Measurements from ENCODE around the gene SETSIP.
A peak's percentile ranks its signal among the peaks of the same experiment; 100 is the strongest.

Gene SETSIP

DNA sequence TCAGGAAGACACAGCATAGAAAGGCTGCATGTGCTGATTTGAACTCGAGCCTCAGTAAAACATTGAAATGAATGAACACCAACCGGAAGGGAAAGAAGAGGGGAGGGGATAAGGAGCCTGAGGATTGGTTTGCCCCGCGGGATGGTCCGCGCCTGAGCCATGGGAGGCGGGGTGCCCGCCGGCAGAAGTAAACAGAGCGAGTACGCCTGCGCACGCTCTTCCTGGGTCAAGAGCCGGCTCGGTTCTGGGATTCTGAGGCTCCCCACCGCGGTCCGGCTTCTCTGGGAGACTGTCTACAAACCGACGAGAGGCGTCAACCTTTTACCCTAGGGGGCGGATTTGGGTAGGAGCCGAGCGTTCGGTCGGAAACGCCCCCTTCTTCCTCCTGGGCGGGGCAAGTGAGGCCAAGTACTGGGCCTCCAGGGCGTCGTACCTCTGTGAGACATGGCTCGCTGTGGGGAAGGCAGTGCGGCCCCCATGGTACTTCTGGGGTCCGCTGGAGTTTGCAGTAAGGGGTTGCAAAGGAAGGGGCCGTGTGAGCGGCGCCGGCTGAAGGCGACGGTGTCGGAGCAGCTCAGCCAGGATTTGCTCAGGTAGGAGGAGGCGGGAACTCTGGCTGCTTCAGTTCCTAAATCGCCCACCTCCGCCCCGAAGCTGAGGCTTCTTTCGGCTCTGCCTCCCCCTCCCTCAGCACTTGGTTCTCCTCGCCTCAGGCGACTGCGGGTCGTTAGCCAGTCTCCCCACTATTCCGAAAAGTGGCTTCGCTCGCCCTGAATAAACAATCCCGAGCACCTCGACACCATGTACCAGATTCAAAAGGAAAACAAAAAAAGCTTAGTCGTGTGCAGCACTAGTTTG is 5.1 kb upstream of the SETSIP start, which contains the start of gene BTBD8 (continued):
- TF ChIP-seq MYNN (tag by site-specific recombination; IDR thresholded peaks at IDR 0.05; ENCODE audit: borderline replicate concordance), result no peak
- peak; percentile 88 for TF ChIP-seq ZNF335 (tag by site-specific recombination; conservative IDR thresholded peaks at IDR 0.05)
- TF ChIP-seq, protein P1, sequence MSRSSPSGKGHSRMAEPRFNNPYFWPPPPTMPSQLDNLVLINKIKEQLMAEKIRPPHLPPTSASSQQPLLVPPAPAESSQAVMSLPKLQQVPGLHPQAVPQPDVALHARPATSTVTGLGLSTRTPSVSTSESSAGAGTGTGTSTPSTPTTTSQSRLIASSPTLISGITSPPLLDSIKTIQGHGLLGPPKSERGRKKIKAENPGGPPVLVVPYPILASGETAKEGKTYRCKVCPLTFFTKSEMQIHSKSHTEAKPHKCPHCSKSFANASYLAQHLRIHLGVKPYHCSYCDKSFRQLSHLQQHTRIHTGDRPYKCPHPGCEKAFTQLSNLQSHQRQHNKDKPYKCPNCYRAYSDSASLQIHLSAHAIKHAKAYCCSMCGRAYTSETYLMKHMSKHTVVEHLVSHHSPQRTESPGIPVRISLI (tag by site-specific recombination; IDR thresholded peaks at IDR 0.05), result no peak
- no peak for TF ChIP-seq ZNF248 (tag by site-specific recombination; IDR thresholded peaks at IDR 0.05)
- no peak for TF ChIP-seq BCL11A (tag by site-specific recombination; IDR thresholded peaks at IDR 0.05; ENCODE audit: low read depth)
- TF ChIP-seq ZNF274 (IDR thresholded peaks at IDR 0.05; ENCODE audit: low read length), result no peak
- TF ChIP-seq ZNF274 (tag by site-specific recombination; IDR thresholded peaks at IDR 0.05; ENCODE audit: borderline replicate concordance), result no peak
- TF ChIP-seq, protein P2, sequence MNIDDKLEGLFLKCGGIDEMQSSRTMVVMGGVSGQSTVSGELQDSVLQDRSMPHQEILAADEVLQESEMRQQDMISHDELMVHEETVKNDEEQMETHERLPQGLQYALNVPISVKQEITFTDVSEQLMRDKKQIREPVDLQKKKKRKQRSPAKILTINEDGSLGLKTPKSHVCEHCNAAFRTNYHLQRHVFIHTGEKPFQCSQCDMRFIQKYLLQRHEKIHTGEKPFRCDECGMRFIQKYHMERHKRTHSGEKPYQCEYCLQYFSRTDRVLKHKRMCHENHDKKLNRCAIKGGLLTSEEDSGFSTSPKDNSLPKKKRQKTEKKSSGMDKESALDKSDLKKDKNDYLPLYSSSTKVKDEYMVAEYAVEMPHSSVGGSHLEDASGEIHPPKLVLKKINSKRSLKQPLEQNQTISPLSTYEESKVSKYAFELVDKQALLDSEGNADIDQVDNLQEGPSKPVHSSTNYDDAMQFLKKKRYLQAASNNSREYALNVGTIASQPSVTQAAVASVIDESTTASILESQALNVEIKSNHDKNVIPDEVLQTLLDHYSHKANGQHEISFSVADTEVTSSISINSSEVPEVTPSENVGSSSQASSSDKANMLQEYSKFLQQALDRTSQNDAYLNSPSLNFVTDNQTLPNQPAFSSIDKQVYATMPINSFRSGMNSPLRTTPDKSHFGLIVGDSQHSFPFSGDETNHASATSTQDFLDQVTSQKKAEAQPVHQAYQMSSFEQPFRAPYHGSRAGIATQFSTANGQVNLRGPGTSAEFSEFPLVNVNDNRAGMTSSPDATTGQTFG (tag by site-specific recombination; IDR thresholded peaks at IDR 0.05; ENCODE audit: borderline replicate concordance), result no peak
- no peak for TF ChIP-seq SALL2 (tag by site-specific recombination; IDR thresholded peaks at IDR 0.05; ENCODE audit: borderline replicate concordance)
- no peak for TF ChIP-seq ZNF677 (tag by site-specific recombination; IDR thresholded peaks at IDR 0.05)
- TF ChIP-seq ZBTB20 (tag by site-specific recombination; IDR thresholded peaks at IDR 0.05), result peak; percentile 73; the same call in 1 of the 2 replicates
- TF ChIP-seq, protein P3, sequence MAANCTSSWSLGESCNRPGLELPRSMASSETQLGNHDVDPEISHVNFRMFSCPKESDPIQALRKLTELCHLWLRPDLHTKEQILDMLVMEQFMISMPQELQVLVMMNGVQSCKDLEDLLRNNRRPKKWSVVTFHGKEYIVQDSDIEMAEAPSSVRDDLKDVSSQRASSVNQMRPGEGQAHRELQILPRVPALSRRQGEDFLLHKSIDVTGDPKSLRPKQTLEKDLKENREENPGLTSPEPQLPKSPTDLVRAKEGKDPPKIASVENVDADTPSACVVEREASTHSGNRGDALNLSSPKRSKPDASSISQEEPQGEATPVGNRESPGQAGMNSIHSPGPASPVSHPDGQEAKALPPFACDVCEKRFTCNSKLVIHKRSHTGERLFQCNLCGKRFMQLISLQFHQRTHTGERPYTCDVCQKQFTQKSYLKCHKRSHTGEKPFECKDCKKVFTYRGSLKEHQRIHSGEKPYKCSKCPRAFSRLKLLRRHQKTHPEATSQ (tag by site-specific recombination; IDR thresholded peaks at IDR 0.05), result no peak
- TF ChIP-seq ZNF670 (tag by site-specific recombination; IDR thresholded peaks at IDR 0.05; ENCODE audit: low read depth), result no peak
- TF ChIP-seq ZNF140 (tag by site-specific recombination; IDR thresholded peaks at IDR 0.05), result no peak
- TF ChIP-seq SCRT1 (tag by site-specific recombination; IDR thresholded peaks at IDR 0.05; ENCODE audit: borderline replicate concordance), result no peak
- peak; percentile 54 for TF ChIP-seq ZEB2 (tag by site-specific recombination; IDR thresholded peaks at IDR 0.05)
- TF ChIP-seq, protein P4, sequence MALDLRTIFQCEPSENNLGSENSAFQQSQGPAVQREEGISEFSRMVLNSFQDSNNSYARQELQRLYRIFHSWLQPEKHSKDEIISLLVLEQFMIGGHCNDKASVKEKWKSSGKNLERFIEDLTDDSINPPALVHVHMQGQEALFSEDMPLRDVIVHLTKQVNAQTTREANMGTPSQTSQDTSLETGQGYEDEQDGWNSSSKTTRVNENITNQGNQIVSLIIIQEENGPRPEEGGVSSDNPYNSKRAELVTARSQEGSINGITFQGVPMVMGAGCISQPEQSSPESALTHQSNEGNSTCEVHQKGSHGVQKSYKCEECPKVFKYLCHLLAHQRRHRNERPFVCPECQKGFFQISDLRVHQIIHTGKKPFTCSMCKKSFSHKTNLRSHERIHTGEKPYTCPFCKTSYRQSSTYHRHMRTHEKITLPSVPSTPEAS (tag by site-specific recombination; IDR thresholded peaks at IDR 0.05), result no peak
- no peak for TF ChIP-seq ZNF138 (tag by site-specific recombination; IDR thresholded peaks at IDR 0.05; ENCODE audit: borderline replicate concordance)
- TF ChIP-seq PRDM1 (tag by site-specific recombination; IDR thresholded peaks at IDR 0.05), result no peak
- TF ChIP-seq ZNF366 (tag by site-specific recombination; conservative IDR thresholded peaks at IDR 0.05), result peak; percentile 79
- TF ChIP-seq, protein P5, sequence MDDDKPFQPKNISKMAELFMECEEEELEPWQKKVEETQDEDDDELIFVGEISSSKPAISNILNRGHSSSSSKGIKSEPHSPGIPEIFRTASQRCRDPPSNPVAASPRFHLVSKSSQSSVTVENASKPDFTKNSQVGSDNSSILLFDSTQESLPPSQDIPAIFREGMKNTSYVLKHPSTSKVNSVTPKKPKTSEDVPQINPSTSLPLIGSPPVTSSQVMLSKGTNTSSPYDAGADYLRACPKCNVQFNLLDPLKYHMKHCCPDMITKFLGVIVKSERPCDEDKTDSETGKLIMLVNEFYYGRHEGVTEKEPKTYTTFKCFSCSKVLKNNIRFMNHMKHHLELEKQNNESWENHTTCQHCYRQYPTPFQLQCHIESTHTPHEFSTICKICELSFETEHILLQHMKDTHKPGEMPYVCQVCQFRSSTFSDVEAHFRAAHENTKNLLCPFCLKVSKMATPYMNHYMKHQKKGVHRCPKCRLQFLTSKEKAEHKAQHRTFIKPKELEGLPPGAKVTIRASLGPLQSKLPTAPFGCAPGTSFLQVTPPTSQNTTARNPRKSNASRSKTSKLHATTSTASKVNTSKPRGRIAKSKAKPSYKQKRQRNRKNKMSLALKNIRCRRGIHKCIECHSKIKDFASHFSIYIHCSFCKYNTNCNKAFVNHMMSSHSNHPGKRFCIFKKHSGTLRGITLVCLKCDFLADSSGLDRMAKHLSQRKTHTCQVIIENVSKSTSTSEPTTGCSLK (tag by site-specific recombination; IDR thresholded peaks at IDR 0.05), result no peak
- TF ChIP-seq, protein P6, sequence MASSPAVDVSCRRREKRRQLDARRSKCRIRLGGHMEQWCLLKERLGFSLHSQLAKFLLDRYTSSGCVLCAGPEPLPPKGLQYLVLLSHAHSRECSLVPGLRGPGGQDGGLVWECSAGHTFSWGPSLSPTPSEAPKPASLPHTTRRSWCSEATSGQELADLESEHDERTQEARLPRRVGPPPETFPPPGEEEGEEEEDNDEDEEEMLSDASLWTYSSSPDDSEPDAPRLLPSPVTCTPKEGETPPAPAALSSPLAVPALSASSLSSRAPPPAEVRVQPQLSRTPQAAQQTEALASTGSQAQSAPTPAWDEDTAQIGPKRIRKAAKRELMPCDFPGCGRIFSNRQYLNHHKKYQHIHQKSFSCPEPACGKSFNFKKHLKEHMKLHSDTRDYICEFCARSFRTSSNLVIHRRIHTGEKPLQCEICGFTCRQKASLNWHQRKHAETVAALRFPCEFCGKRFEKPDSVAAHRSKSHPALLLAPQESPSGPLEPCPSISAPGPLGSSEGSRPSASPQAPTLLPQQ (tag by site-specific recombination; IDR thresholded peaks at IDR 0.05), result peak; percentile 37
- no peak for TF ChIP-seq ZBTB21 (tag by site-specific recombination; IDR thresholded peaks at IDR 0.05)
- TF ChIP-seq ZNF266 (tag by site-specific recombination; IDR thresholded peaks at IDR 0.05; ENCODE audit: low read depth), result no peak
- TF ChIP-seq ZNF626 (tag by site-specific recombination; IDR thresholded peaks at IDR 0.05), result no peak
- TF ChIP-seq GLI4 (tag by site-specific recombination; IDR thresholded peaks at IDR 0.05), result no peak
- TF ChIP-seq, protein P7, sequence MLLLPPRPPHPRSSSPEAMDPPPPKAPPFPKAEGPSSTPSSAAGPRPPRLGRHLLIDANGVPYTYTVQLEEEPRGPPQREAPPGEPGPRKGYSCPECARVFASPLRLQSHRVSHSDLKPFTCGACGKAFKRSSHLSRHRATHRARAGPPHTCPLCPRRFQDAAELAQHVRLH (tag by site-specific recombination; IDR thresholded peaks at IDR 0.05), result no peak; the same call in 1 of the 2 replicates
- TF ChIP-seq ZNF133 (tag by site-specific recombination; IDR thresholded peaks at IDR 0.05), result no peak
- no peak for TF ChIP-seq ZNF610 (tag by site-specific recombination; IDR thresholded peaks at IDR 0.05; ENCODE audit: borderline replicate concordance)
- no peak for TF ChIP-seq HOXA7 (CRISPR knock-in tag; IDR thresholded peaks at IDR 0.05; ENCODE audit: borderline replicate concordance)
